WI38 (cell line): ENCODE measurements around the gene ETF1.
"Not testable (repeated sequence)": the region's sequence is repeated elsewhere in the genome, so short reads cannot be mapped to it uniquely, and the experiment has no call there.

ENCODE experiments used
- H3K4me3 ChIP-seq: 2 replicates; pipeline ENCODE4 v1.5.1; 2011; ENCODE audit warnings: low read depth, mild to moderate bottlenecking, control low read depth, low read length
- TF ChIP-seq, protein P1 (sequence below): IDR thresholded peaks from 2 replicates; pipeline ENCODE4 v1.5.1; 2012; ENCODE audit warnings: low read depth, mild to moderate bottlenecking, control low read depth, low read length

ETF1 gene

DNA sequence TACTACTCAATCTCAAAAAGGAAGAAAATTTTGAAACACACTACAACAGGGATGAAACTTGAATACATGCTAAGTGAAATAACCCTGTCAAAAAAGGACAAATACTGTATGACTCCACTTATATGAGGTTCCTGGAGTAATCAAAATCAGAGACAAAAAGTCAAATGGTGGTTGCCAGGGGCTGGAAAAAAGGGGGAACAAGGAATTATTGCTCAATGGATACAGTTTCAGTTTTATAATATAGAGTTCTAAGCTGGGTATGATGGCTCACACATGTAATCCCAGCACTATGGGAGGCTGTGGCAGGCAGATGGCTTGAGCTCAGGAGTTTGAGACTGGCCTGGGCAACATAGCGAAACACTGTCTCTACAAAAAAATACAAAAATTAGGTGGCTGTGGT, 29.0 kb downstream of the ETF1 start:
- TF ChIP-seq, protein P1, sequence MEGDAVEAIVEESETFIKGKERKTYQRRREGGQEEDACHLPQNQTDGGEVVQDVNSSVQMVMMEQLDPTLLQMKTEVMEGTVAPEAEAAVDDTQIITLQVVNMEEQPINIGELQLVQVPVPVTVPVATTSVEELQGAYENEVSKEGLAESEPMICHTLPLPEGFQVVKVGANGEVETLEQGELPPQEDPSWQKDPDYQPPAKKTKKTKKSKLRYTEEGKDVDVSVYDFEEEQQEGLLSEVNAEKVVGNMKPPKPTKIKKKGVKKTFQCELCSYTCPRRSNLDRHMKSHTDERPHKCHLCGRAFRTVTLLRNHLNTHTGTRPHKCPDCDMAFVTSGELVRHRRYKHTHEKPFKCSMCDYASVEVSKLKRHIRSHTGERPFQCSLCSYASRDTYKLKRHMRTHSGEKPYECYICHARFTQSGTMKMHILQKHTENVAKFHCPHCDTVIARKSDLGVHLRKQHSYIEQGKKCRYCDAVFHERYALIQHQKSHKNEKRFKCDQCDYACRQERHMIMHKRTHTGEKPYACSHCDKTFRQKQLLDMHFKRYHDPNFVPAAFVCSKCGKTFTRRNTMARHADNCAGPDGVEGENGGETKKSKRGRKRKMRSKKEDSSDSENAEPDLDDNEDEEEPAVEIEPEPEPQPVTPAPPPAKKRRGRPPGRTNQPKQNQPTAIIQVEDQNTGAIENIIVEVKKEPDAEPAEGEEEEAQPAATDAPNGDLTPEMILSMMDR: no peak
- H3K4me3 ChIP-seq: no peak overlapping the region

DNA sequence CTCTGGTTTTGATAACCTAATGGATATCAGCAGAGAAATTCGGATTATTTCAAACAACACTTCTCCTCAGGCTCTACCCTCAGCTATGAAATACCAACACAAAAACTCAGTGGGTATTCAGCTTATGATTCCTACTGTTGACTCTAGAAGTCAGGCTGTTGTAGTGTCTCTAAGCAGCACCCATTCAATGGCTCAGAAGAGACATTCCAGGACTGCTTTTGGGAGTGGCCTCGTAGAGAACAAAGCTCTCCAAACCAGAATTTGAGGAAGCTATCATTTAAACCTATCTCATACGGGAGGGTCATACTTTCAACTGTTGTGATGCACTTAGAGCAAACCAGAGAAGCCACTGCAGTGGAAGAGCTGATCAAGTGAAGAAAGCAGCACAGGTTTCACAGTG, 34.1 kb downstream of the ETF1 start:
- H3K4me3 ChIP-seq: no peak overlapping the region
- TF ChIP-seq, protein P1: no peak

DNA sequence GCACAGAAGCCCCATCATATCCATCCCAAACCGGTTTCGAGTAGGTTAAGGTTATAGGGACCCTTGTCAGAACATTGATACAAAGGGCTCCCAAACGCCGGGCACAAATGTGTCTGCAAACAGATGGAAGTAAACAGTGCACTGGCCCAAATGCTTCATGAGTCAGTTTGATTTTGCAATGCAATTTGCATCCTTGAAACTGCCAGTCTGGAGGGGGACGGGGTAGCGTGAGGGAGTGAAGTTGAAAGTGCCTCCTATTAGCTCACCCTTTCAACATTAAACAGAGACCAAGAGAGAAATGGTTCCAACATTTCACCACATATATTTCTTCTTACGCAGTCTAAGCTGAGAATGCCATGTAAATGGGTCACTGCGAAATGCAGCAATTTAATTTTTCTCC, 35.6 kb downstream of the ETF1 start:
- H3K4me3 ChIP-seq: not testable (repeated sequence)

DNA sequence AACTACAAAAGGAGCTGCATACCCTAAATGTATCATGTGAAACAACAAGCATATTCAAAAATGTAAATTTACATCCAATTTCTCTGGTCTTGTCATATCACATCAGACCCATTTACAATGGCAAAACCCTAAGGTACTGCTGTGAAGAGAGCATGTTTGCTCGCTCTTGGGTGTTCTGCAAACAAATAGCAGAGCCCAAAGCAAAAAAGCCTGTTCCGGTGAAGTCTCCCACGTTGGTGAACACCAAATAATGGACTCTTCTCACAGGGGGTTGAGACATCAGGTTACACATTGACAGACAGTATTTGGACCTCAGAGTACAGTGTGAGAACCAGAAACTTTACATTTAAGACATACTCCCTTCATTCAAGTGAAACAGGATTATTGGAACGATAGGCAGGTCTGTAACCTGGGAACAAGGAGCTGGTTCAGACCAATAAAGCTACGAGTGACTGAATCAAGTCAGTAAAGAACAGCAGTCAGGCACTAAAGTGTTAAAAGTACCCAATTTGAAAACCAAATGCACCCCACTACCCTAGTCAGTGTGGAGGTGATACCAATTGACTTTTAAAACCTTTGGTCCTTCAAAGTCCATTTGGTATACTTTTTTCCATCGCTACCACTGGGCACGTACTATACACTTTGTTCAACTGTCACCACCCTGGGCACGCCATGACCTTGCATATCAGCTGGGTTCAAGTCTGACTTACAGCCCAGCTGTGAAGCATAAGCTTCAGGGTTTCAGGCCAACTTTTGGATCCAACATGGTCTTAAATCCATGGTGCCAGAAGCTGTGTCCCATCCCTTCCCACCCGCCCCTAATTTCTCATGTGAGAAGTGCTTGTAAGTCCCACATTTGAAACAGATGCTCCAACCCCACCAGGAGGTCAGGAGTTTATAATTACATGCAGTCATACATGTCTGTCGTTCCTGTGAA, 36.4 kb downstream of the ETF1 start:
- TF ChIP-seq, protein P1: no peak
- H3K4me3 ChIP-seq: no peak overlapping the region

DNA sequence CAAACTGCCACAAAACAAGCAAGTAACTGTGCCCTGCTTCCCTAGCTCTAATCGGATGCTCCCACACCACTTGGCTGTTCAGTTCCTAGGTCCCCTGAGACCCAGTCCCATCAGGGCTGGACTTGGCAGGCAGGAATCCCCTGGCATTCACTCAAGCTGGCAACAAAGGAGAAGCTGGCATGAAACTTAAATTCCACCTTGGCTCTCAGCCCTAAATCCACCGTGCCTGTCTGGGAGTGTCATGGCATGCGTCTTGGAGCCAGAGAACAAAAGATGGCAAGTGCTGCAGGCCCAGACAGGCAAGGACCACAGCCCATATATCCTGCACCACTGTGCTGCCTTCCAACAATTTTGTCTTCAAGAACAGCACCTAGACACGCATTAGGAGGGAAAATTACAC, 38.2 kb downstream of the ETF1 start:
- TF ChIP-seq, protein P1: no peak

DNA sequence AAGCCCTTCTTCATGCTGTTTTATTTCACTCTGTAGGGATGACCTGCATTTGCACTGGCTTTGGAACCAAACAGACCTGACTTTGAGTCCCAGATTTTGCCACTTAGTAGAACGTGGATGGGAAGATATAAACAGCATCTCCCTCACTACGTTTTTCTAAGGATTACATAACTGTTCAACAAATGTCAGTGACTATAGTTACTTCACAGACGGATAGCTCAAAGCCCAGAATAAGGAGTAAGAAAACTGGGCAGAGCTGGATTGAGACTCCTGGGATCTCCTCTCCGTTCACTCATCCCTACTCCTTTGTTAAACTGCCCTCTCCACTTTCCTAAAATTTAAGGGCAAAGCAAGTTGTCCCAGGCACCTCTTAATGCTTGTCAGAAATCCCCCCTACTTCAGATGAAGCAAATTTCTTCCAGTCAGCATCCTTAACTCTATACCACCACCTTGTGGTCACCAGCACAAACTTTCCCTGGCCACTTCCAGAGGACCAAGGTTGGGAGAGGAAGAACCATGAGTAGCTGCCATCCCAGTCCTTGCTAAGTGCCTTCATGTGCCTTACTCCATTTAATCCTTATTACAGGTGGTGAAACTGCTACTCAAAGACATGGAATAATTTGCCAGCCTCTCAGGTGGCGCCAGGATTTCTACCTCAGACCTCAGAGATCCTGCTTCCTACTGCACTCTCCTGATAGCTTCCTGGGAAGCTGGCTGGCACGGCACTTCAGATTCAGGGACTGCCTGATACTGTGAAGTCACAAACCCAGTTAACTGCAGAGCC, 39.4 kb downstream of the ETF1 start:
- H3K4me3 ChIP-seq: no peak overlapping the region
- TF ChIP-seq, protein P1: peak; percentile 73

More for the DNA sequence above, 38.2 kb downstream of the ETF1 start:
- H3K4me3 ChIP-seq: no peak overlapping the region

DNA sequence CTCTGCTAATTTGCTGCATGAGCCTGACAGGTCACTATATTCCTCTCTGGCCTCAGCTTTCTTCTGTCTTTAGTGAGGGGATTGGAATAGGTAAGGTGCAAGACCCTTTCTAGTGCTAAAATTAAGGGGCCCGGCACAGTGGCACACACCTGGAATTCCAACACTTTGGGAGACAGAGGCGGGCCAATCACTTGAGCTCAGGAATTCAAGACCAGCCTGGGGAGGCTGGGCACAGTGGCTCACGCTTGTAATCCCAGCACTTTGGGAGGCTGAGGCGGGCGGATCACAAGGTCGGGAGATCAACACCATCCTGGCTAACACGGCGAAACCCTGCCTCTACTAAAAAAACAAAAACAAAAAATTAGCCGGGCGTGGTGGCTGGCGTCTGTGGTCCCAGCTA, 40.5 kb downstream of the ETF1 start:
- no peak overlapping the region for H3K4me3 ChIP-seq
- TF ChIP-seq, protein P1: no peak
